A549 treated with CpdA at 1 μM for 4 hours (cell line): Measurements from ENCODE around the gene RBPJ. TPM values are rescaled to one million over a fixed set of nuclear protein-coding genes. Genes with fewer than 3 reads are reported as not detected.

Source experiments
- total RNA-seq: library from RNA; stranded (reverse); fragments of 200-300 nt; extraction: Qiagen RNA extraction; gene quantifications from 5 replicates; pipeline ENCODE4 v1.2.3, GENCODE V29; 2022; ENCODE audit warnings: low read depth

Gene RBPJ
- total RNA-seq: 10.7 to 17.4 TPM (median 13.0 TPM) in 5 replicates

GRCh38 chr4:26320538-26321372 is at the start of gene RBPJ:
Gene RBPJ (plus strand): TSS chr4:26321014. CDS start chr4:26321029, 15 bp downstream.

Other genes starting within 250 kb of the RBPJ start
- not detected in 5 replicates for gene CCKAR, start 169.5 kb downstream of the RBPJ start, total RNA-seq